Erythroblast (primary cell): ENCODE results near the gene RALGDS.
A peak's percentile ranks its signal among the peaks of the same experiment; 100 is the strongest.

Experiments used
- DNase-seq, 2 experiments: peaks; one replicate each; lab custom pipeline; 2025; lab: John Stamatoyannopoulos, UW
- GATA1 ChIP-seq: IDR thresholded peaks from 2 replicates; pipeline ENCODE4 v1.6.1; 2011; ENCODE audit warnings: low read depth, mild to moderate bottlenecking, control low read depth, low read length, moderate library complexity
- POLR2A ChIP-seq: IDR thresholded peaks from 2 replicates; pipeline ENCODE4 v1.6.1; 2011; ENCODE audit warnings: mild to moderate bottlenecking, low read length

RALGDS gene

DNA sequence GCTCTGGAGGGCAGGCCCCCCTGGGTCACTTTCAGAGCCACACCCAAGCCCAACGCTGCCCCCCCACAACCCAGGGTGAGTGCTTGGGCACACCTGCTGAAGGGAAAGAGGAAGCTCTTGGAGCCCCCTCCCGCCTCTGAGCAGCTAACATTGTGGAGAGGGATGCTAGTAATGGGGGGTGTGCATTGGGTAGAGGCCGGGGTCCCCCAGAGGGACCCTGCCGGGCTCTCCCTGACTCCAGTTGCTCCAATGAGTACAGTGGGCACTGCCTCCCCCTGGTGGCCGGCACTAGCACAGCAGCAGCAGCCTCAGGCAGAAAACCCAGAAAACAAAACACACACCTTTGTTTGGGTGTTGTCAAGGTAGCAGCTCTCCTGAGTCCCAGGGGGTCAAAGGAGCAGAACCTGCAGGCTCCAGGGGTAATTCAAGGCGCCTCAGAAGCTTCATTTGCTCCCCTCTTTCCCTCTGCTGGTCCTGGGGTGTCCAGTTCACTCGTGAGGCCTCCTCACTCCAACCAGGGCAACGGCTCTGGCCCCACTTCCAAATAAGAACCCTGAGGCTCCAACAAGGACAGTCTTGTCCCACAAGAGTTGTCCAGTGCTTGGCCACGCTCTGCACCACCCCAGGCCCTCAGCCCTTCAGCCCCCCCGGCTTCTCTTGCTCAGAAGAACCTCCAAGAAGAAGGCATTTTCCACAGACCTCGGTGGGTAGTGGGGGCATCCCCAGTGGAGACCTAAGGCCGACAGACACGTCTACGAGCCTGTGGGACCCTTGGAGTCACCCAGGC, 26.6 kb upstream of the RALGDS start:
- no peak for TF ChIP-seq GATA1
- no peak for TF ChIP-seq POLR2A
- peak; percentile 79 to 86 for DNase-seq

DNA sequence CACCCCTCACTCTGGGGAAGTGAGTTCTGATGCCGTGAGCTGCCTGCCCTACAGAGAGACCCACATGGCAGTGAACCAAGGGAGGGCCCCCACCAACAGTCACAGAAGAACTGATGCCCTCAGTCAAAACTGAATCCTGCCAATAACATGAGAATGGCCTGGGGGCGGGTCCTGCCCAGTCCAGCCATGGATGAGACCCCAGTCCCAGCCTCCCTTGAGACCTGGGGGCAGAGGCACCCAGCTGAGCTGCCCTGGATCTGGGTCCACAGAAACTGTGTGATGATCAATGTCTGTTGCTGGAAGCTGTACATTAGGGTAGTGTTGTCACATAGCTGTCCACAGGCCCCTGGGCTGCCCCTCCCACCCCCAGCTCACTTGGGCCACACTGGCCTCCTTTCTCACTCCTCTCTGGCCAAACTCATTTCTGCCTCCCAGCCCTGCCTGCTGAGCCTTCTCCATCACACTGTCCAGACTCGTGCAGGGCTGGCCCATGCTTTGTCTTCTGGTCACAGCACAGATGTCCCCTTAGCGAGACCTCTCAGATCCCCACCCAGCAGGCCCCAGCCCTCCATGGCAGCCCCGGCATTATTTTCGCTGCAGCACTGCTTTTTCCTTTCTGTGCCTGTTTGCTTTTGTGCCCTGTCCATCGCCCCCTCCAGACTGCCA, 25.8 kb upstream of the RALGDS start:
- DNase-seq, result no peak
- TF ChIP-seq GATA1 (no peak), POLR2A (no peak)

DNA sequence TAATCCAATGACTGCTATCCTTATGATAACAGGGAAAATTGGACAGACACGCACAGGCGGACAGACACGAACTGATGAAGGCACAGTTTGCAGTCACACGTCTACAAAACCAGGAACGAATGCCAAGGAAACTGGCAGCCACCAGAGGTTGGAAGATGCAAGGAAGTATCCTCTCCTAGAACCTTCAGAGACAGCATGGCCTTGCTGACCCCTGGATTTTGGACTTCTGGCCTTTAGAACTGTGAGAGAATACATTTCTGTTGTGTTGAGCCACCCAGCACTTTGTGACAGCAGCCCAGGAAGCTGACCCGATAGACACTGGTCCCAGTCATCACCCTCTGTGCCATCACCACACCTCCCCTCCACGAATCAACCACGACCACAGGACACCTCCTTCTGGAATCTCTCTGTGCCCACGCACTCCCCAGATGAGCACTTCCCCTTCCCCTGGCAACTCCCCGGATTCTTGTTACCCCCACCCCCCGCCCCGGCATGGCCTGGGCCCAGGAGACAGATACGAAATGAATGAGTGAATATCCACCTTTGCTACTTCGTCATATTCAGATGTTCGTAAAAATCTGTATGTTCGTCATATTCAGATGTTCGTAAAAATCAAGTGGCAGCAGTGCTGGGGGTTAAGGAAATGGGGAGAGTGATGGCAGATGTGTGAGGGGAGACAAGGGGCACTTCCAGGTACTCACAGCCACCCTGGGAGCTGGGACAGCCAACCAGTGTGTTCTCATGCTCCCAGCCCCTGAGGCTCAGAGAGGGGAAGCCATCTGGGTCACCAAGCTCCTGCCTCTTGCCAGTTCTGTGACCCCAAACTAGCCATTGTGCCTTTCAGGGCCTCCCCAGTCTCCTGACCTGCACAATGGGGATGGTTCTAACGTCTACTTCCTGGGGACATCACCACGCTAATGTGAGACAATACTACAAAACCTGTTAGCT, 24.1 kb upstream of the RALGDS start:
- TF ChIP-seq POLR2A, result no peak
- TF ChIP-seq GATA1, result no peak
- DNase-seq, result no peak

DNA sequence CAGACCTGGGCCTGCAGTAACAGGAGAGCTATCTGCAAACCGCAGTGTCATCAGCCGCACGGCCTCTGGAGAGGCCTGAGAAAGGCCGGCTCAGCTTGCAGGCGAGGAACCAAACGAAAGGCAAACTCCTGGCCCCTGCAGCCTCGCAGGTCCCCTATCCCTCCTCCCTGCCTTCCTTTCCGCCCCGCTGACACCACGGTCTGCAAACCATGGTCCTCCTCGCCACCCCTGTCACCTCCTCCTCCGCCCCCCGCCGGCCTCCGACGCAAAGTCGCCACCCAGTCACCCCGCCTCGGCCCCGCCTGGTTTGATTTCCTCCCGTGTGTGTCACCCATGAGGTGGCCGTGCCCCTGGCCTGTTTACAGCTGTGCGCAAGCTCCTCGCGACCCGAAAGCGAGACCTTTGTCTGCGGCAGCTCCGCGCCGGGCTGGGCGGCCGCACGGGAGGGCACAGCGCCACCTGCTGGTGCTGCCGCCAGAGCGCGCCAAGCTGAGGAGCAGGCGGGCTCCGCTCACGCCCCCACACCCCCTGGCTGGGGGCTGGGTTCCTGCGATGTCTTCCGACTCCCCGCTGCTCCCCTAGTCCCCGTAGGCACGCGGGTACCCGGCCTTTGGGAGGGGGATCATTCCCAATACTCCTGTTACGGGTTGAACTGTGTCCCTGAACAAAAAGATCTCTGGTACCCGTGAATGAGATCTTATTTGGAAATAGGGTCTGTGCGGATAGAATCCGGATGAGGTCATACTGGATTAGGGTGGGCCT, 23.3 kb upstream of the RALGDS start:
- TF ChIP-seq GATA1 (no peak), POLR2A (peak; percentile 55)
- peak; percentile 81 to 88 for DNase-seq

DNA sequence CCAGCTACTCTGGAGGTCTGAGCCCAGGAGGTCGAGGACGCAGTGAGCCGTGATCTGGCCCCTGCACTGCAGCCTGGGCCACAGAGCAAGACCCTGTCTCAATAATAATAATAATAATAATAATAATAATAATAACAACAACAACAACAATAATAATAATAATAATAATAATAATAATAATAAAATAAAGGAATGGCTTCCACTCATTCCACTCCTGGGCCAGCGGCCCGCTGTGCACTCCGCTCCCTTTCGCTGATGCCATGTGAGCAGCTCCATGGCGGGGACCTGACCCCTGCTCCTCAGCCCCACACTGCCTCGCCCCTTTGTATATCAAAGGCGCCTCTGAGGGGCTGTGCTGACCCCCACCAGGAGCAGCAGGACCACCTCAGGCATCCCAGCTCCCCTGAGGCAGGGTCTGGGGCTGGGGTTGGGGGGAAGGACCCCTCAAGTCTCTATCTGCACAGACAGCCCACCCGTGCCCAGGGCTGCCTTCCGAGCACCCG, 22.6 kb upstream of the RALGDS start:
- no peak for DNase-seq
- no peak for TF ChIP-seq POLR2A
- no peak for TF ChIP-seq GATA1

DNA sequence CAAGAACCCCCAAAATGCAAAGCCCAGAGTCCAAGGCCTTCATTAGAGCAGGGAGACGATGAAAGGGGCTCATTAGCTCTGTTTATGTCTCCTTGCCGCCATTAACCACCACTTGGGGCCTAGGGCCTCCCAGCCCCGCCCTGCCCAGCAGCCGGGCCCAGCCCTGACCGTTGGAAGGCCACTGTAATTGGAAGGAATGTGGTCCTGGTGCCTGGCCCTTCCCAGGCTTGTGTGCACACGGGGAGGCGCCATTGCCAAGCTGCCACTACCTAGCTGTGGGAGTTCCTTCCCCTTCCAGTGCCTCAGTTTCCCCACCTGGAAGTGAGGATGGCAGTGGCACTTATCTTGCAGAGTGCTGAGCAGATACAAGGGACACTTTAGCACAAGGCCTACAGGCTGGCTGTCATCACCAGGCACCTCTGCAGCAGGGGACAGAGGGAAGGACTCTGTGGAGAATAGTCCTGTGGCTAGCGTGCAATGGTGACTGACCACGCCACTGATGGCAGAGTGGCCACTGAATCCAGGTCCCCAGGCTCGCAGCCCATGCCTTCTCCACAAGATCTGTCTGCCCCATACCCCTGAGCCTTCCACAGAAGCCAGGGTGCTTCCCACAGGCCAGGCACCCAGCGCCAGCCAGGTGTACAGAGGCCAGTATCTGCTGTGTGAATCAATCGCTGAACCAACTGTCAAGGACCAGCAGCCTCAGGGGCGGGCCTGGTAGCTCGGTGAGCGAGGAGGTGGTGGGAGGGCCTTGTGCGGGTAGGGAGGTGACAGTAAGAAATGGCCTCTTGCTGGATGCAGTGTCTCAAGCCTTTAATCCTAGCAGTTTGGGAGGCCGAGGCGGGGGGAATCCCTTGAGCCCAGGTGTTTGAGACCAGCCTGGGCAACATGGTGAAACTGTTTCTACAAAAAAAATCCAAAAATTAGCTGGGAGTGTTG, 21.9 kb upstream of the RALGDS start:
- DNase-seq, result peak in 1 of 2 experiments; percentile 29
- TF ChIP-seq GATA1 (no peak), POLR2A (peak; percentile 52)

DNA sequence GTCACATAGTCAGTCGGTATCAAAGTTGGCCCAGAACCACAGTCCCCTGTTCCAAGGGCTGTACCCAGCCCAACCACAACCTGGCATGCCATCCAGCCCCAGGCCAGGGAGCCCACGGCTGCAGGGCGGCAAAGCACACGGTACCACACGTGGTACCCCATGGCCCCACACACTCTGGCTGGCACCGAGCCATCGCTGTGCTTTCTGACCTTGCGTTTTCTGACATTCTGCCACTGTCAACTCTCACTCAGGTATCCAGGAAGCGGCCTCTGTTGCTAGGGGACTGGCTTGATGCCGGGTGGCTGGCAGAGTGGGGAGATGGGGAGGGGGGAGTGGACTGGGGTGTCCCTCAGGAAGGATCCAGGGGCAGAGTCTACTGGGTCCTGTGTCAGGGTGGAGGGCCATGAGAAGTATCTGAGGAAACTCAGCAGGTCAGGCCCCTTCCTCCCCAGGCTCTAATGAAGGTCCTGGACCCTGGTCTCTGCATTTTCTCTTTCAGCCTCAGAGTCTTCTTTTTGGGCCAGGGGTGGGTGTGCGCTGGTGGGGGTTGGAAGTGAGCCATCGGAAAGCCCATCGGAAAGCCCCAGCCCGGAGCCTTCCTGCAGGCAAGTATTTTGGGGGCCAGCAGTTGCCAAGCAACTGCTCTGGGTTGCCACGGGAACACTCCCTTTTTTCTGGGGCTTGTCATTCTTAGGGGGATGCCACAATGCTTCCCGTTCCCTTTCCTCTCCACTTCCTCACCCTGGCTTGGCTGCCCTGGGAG, 21.0 kb upstream of the RALGDS start:
- peak; percentile 34 for TF ChIP-seq POLR2A
- TF ChIP-seq GATA1, result no peak
- no peak for DNase-seq

DNA sequence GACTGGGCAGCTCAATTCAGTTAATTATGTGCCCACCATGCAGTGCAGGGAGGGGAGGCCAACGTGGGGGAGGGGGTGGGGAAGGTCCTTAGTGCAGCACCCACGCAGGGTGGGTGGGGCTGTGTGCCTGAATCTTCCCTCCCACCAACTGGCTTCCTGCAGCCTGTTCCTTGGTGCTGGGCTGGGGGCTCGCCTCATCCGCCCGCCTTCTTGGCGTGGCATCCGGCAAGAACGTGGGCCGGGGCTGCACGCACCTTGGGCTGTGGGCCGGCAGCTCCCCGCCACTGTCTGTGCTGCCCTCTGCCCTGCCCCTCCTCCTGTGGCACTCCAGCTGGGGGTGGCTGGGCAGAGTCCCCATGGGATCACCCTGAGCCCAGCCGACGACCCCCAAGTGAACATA, 19.6 kb upstream of the RALGDS start:
- DNase-seq, result no peak
- TF ChIP-seq POLR2A, result no peak
- no peak for TF ChIP-seq GATA1

DNA sequence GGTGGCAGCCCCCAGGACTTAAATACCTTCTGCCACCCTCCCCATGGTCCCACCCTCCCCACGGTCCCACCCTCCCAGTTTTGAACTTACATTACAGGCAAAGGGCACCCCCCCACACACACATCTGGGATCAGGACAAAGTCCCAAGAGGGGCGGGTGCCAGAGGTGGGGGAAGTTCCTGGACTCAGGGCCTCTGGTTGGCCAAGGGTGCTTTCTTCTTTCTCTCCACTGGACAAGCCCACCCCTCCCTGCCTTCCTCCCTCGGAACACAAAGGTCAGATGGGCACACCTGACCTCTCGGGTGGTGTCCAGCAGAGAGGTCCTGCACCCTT, 19.1 kb upstream of the RALGDS start:
- no peak for TF ChIP-seq GATA1
- no peak for TF ChIP-seq POLR2A
- DNase-seq, result no peak

DNA sequence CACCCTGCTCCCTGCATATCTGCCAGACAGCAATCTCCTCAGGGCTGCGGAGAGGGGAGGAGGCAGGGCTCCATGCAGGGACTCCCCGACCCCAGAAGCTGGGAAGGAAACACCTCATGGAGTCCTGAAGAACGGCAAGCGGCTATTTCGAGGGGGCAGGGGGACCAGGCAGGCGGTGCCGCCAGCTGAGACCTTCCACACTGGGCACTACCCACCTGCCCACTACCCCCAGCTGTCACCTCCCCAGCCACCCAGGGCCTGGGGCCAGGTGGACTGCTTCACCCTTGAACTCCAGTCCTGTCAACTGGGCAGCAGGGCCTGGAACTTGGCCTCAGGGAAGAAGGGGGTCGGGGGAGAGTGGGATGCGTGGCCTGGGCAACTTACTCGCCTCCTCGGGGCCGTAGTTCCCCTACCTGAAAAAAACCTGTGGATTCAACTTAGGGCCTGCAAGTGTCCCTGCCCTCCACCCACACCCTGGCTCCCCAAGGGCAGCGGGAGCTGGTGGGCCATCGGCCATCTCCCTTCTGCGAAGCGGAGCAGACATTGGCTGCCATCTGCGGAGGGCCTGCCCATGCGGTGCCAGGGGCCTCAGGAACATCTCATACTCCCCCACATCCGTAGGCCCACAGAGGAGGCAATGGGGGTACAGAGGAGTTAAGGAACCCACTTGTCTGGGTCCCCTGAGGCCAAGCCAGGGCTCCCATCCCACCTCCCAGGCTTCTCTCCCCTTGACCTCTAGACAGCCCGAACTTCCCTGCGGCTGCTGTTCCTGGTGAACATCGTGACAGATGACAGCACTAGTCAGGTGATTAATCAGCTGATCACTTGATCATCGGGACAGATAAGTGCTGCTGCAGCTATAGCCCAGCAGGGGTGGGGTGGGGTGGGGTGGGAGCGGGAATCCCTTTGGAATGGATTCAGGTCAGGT, 18.5 kb upstream of the RALGDS start:
- TF ChIP-seq GATA1, result no peak
- TF ChIP-seq POLR2A, result no peak
- no peak for DNase-seq
